ENCODE data around the gene CKAP5. TPM values are rescaled to one million over a fixed set of nuclear protein-coding genes. Genes with fewer than 3 reads are reported as not detected.
A peak's percentile ranks its signal among the peaks of the same experiment; 100 is the strongest.

Gene CKAP5
- total RNA-seq, 2 experiments from 2014 or later: 161 to 243 TPM

DNA sequence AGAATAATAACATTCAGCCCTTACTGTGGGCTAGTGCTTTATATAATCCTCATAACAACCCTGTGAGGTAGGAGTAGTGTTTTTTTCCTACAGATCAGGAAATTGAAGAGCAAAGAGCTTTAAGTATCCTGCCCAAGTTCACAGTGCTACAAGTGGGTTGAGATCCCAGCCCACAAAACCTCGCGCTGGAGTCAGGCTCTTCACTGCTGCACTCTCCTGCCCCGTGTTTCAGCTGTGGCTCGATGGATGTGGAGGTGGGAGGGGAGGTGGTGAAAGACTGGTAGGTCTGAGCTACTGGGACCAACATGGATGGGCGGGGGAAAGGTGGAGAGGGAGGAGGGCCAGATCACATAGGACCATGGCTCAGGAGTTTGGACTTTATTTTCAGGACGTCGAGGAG lies 139.2 kb downstream of the CKAP5 start:
- no peaks in the 10 kb centered on the region for H3K9me3 ChIP-seq (ENCODE audit: low read length)
- no peak overlapping the region for H2AFZ ChIP-seq (ENCODE audit: low read length)
- no peak overlapping the region for H3K4me3 ChIP-seq (ENCODE audit: low read depth, low read length, poor library complexity, severe bottlenecking)
- peaks cover 5% of the 10 kb centered on the region for H3K4me1 ChIP-seq (ENCODE audit: insufficient read depth, low read length, poor library complexity, severe bottlenecking)
- H3K36me3 ChIP-seq (ENCODE audit: insufficient read depth, low read length): peaks cover 60% of the 10 kb centered on the region
- intact Hi-C loops (cut with micrococcal nuclease; ENCODE audit: unreplicated experiment): no loop called here
- TF ChIP-seq, protein P1, sequence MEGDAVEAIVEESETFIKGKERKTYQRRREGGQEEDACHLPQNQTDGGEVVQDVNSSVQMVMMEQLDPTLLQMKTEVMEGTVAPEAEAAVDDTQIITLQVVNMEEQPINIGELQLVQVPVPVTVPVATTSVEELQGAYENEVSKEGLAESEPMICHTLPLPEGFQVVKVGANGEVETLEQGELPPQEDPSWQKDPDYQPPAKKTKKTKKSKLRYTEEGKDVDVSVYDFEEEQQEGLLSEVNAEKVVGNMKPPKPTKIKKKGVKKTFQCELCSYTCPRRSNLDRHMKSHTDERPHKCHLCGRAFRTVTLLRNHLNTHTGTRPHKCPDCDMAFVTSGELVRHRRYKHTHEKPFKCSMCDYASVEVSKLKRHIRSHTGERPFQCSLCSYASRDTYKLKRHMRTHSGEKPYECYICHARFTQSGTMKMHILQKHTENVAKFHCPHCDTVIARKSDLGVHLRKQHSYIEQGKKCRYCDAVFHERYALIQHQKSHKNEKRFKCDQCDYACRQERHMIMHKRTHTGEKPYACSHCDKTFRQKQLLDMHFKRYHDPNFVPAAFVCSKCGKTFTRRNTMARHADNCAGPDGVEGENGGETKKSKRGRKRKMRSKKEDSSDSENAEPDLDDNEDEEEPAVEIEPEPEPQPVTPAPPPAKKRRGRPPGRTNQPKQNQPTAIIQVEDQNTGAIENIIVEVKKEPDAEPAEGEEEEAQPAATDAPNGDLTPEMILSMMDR (conservative IDR thresholded peaks at IDR 0.05; ENCODE audit: low read length): no peak
- TF ChIP-seq EZH2phosphoT487 (IDR thresholded peaks at IDR 0.05; ENCODE audit: borderline replicate concordance, low read depth, low read length): no peak
- H4K20me1 ChIP-seq (ENCODE audit: insufficient read depth, low read length): no peaks in the 10 kb centered on the region
- ChIA-PET POLR2A (interaction anchor here (0.6 to 0.9 kb wide), 3 partner anchors 15 to 1358 kb away, joined by 3 to 5 read pairs (median 4); no protein-coding TSS in a partner anchor), CTCF (ENCODE audit: unreplicated experiment) (interaction anchor here (0.7 kb wide), 1 partner anchor 217 kb away, joined by 4 read pairs; no protein-coding TSS in a partner anchor)
- H3K9me2 ChIP-seq (ENCODE audit: insufficient read depth, low read length): no peaks in the 10 kb centered on the region
- no TSS peak for BruUV-seq (replicated peaks)
- H3K4me2 ChIP-seq (ENCODE audit: low read length): no peak overlapping the region
- no peak for DNase-seq (ENCODE audit: low spot score)
- peaks cover 10% of the 10 kb centered on the region for H3K79me2 ChIP-seq (ENCODE audit: insufficient read depth, low read depth, low read length)
- no peak overlapping the region for H3K27ac ChIP-seq (ENCODE audit: low read depth, low read length, poor library complexity, severe bottlenecking)

DNA sequence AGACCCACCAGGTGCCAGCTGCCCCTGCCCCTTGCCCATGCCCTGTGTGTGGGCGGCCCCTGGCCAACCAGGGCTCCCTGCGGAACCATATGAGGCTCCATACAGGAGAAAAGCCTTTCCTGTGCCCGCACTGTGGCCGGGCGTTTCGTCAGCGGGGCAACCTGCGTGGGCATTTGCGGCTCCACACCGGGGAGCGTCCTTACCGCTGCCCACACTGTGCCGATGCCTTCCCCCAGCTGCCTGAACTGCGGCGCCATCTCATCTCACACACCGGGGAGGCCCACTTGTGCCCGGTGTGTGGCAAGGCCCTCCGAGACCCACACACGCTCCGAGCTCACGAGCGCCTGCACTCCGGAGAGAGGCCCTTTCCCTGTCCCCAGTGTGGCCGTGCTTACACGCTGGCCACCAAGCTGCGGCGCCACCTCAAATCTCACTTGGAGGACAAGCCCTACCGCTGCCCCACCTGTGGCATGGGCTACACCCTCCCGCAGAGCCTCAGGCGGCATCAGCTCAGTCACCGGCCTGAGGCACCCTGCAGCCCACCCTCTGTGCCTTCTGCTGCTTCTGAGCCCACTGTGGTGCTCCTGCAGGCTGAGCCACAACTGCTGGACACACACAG lies 140.9 kb downstream of the CKAP5 start:
- H3K27ac ChIP-seq (ENCODE audit: low read depth, low read length, poor library complexity, severe bottlenecking): no peak overlapping the region
- no peak for DNase-seq (ENCODE audit: low spot score)
- intact Hi-C loops (cut with micrococcal nuclease; ENCODE audit: unreplicated experiment): no loop called here
- H3K9me2 ChIP-seq (ENCODE audit: insufficient read depth, low read length): no peaks in the 10 kb centered on the region
- no peak overlapping the region for H3K4me2 ChIP-seq (ENCODE audit: low read length)
- no peak overlapping the region for H3K4me3 ChIP-seq (ENCODE audit: low read depth, low read length, poor library complexity, severe bottlenecking)
- no TSS peak for BruUV-seq (replicated peaks)
- no peaks in the 10 kb centered on the region for H3K9me3 ChIP-seq (ENCODE audit: low read length)
- H3K36me3 ChIP-seq (ENCODE audit: insufficient read depth, low read length): peaks cover 60% of the 10 kb centered on the region
- ChIA-PET CTCF (ENCODE audit: unreplicated experiment) (no interaction called here), POLR2A (no interaction called here)
- H2AFZ ChIP-seq (ENCODE audit: low read length): no peak overlapping the region
- peaks cover 8% of the 10 kb centered on the region for H3K4me1 ChIP-seq (ENCODE audit: insufficient read depth, low read length, poor library complexity, severe bottlenecking)
- no peaks in the 10 kb centered on the region for H4K20me1 ChIP-seq (ENCODE audit: insufficient read depth, low read length)
- TF ChIP-seq EZH2phosphoT487 (IDR thresholded peaks at IDR 0.05; ENCODE audit: borderline replicate concordance, low read depth, low read length): no peak
- TF ChIP-seq, protein P1 (conservative IDR thresholded peaks at IDR 0.05; ENCODE audit: low read length): no peak
- H3K79me2 ChIP-seq (ENCODE audit: insufficient read depth, low read depth, low read length): peaks cover 20% of the 10 kb centered on the region

DNA sequence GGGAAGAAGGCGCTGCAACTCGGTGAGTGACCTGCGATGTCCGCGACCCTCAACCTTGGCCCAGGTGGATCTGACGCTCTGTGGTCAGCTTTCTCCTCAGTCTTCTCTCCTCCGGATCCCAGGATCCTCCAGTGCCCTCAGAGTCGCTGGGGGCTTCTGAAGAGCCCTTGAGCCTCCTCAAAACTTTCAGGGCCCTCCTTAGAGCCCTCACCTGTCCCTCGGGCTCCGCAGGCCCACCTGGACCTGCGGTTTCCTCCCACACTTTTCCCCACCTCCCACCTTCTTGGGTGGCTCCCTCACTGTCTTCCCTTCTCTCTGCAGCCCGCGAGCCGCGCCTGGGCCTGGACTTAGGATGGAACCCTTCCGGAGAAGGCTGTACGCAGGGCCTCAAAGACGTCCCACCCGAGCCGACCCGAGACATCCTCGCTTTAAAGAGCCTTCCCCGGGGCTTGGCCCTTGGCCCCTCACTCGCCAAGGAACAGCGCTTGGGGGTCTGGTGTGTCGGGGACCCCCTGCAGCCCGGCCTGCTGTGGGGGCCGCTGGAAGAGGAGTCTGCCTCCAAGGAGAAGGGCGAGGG lies 144.9 kb downstream of the CKAP5 start:
- Histone ChIP-seq H3K27ac (ENCODE audit: low read depth, low read length, poor library complexity, severe bottlenecking) (peak overlapping the region; percentile 49), H3K4me3 (ENCODE audit: low read depth, low read length, poor library complexity, severe bottlenecking) (peak overlapping the region; percentile 92), H3K36me3 (ENCODE audit: insufficient read depth, low read length) (peaks cover 39% of the 10 kb centered on the region), H3K79me2 (ENCODE audit: insufficient read depth, low read depth, low read length) (peaks cover 35% of the 10 kb centered on the region), H2AFZ (ENCODE audit: low read length) (peak overlapping the region; percentile 63), H3K4me2 (ENCODE audit: low read length) (peak overlapping the region; percentile 92), H3K4me1 (ENCODE audit: insufficient read depth, low read length, poor library complexity, severe bottlenecking) (peaks cover 19% of the 10 kb centered on the region), H4K20me1 (ENCODE audit: insufficient read depth, low read length) (no peaks in the 10 kb centered on the region), H3K9me2 (ENCODE audit: insufficient read depth, low read length) (no peaks in the 10 kb centered on the region), H3K9me3 (ENCODE audit: low read length) (no peaks in the 10 kb centered on the region)
- DNase-seq (ENCODE audit: low spot score): no peak
- intact Hi-C loops (cut with micrococcal nuclease; ENCODE audit: unreplicated experiment): no loop called here
- no peak for TF ChIP-seq EZH2phosphoT487 (IDR thresholded peaks at IDR 0.05; ENCODE audit: borderline replicate concordance, low read depth, low read length)
- TF ChIP-seq, protein P1 (conservative IDR thresholded peaks at IDR 0.05; ENCODE audit: low read length): no peak
- BruUV-seq (replicated peaks): TSS peak; percentile 84
- CTCF ChIA-PET (ENCODE audit: unreplicated experiment): interaction anchor here (1.2 kb wide), 1 partner anchor 451 kb away, joined by 4 read pairs; no protein-coding TSS in a partner anchor
- POLR2A ChIA-PET: interaction anchor here (0.6 to 1.5 kb wide), 9 partner anchors 10 to 838 kb away, joined by 3 to 10 read pairs (median 5); partner anchors contain the start of genes ATG13 and HARBI1
